VCaP (cell line): Measurements from ENCODE around the gene SS18L1.

ENCODE experiments used
- H3K27ac ChIP-seq: fragments of 450-650 bp; 2 replicates; pipeline ENCODE4 v1.5.1; 2017
- CTCF ChIP-seq: fragments of 450-650 bp; conservative IDR thresholded peaks from 2 replicates; pipeline ENCODE4 v1.5.1; 2017; ENCODE audit warnings: mild to moderate bottlenecking, moderate library complexity

Gene SS18L1

GRCh38 chr20:62179162-62179504, 35.6 kb downstream of the SS18L1 start:
- H3K27ac ChIP-seq, result no peak overlapping the region
- TF ChIP-seq CTCF, result no peak

GRCh38 chr20:62181808-62182207, 38.2 kb downstream of the SS18L1 start:
- H3K27ac ChIP-seq, result peak overlapping the region; percentile 95
- TF ChIP-seq CTCF, result no peak

GRCh38 chr20:62182469-62183425, 39.2 kb downstream of the SS18L1 start, which contains the start of gene MTG2:
MTG2 (plus strand) TSS chr20:62183028; CDS start chr20:62193421, 10,393 bp downstream.
- TF ChIP-seq CTCF, result no peak
- H3K27ac ChIP-seq, result peak within 1 kb of the TSS; percentile 95

- TF ChIP-seq CTCF, result no peak
- H3K27ac ChIP-seq, result peak overlapping the region; percentile 95
These were observed 40.0 kb downstream of the SS18L1 start for GRCh38 chr20:62183426-62184142.

- no peak overlapping the region for H3K27ac ChIP-seq
These were observed 42.5 kb downstream of the SS18L1 start for GRCh38 chr20:62186096-62186426.

GRCh38 chr20:62186887-62187866, 43.6 kb downstream of the SS18L1 start:
- H3K27ac ChIP-seq, result no peak overlapping the region
- no peak for TF ChIP-seq CTCF

More at GRCh38 chr20:62186096-62186426, 42.5 kb downstream of the SS18L1 start:
- no peak for TF ChIP-seq CTCF
